ENCODE results near the gene RUSC1.

DNA sequence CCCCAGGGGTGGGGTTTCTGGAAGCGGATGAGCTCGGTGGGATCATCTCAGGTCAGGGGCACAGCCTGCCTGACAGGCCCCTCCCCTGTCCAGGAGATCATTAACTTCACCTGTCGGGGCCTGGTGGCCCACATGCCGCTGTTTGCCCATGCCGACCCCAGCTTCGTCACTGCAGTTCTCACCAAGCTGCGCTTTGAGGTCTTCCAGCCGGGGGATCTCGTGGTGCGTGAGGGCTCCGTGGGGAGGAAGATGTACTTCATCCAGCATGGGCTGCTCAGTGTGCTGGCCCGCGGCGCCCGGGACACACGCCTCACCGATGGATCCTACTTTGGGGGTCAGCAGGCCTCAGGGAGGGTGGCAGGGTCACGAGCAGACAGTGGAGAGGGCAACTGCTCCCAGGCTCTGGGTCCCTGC is 35.1 kb upstream of the RUSC1 start:
- TF ChIP-seq, protein P1, sequence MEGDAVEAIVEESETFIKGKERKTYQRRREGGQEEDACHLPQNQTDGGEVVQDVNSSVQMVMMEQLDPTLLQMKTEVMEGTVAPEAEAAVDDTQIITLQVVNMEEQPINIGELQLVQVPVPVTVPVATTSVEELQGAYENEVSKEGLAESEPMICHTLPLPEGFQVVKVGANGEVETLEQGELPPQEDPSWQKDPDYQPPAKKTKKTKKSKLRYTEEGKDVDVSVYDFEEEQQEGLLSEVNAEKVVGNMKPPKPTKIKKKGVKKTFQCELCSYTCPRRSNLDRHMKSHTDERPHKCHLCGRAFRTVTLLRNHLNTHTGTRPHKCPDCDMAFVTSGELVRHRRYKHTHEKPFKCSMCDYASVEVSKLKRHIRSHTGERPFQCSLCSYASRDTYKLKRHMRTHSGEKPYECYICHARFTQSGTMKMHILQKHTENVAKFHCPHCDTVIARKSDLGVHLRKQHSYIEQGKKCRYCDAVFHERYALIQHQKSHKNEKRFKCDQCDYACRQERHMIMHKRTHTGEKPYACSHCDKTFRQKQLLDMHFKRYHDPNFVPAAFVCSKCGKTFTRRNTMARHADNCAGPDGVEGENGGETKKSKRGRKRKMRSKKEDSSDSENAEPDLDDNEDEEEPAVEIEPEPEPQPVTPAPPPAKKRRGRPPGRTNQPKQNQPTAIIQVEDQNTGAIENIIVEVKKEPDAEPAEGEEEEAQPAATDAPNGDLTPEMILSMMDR (IDR thresholded peaks at IDR 0.05) = no peak
- no peak for TF ChIP-seq POLR2A (IDR thresholded peaks at IDR 0.05)

Measured in right lobe of liver (tissue), 4 donors.